Chondrocyte (in vitro differentiated cells): ENCODE measurements around the gene ASTN1. TPM values are rescaled to one million over a fixed set of nuclear protein-coding genes. Genes with fewer than 3 reads are reported as not detected.

ENCODE experiments used
- DNase-seq: peaks from one replicate; pipeline ENCODE4 v3.0.0; 2021; ENCODE audit warnings: mixed read lengths, low spot score
- H3K27ac Mint-ChIP-seq: one replicate; pipeline ENCODE4 v1.8.0; 2021; ENCODE audit warnings: mild to moderate bottlenecking, moderate library complexity, mixed read lengths; ENCODE audit not compliant: unreplicated experiment
- H3K27me3 Mint-ChIP-seq: 2 replicates; pipeline ENCODE4 v1.8.0; 2021; ENCODE audit warnings: low read depth, mixed read lengths
- H3K36me3 Mint-ChIP-seq: 2 replicates; pipeline ENCODE4 v1.8.0; 2021; ENCODE audit warnings: low read depth, mixed read lengths
- H3K4me1 Mint-ChIP-seq: 2 replicates; pipeline ENCODE4 v1.8.0; 2021; ENCODE audit warnings: low read depth, mild to moderate bottlenecking, mixed read lengths
- H3K4me3 Mint-ChIP-seq: one replicate; pipeline ENCODE4 v1.8.0; 2021; ENCODE audit warnings: mild to moderate bottlenecking, moderate library complexity, mixed read lengths; ENCODE audit not compliant: unreplicated experiment
- H3K9me3 Mint-ChIP-seq: 2 replicates; pipeline ENCODE4 v1.8.0; 2021; ENCODE audit warnings: low read depth, mixed read lengths
- CTCF ChIP-seq: fragments of 200-600 bp; sonication (generic); IDR thresholded peaks from 2 replicates; pipeline ENCODE4 v1.5.0; 2021; ENCODE audit warnings: antibody characterized with exemption, mild to moderate bottlenecking, moderate library complexity
- total RNA-seq: library from RNA; stranded (reverse); gene quantifications from 3 replicates; pipeline ENCODE4 v1.2.1, GENCODE V29; 2021

The ASTN1 gene
- total RNA-seq, 1 donor from 2014 or later = not detected

GRCh38 chr1:176876966-176877515 is 287.5 kb downstream of the ASTN1 start:
- Mint-ChIP-seq H3K4me1 (no peaks in the 10 kb centered on the region), H3K9me3 (no peaks in the 10 kb centered on the region), H3K36me3 (no peaks in the 10 kb centered on the region), H3K27ac (no peak overlapping the region), H3K4me3 (no peak overlapping the region), H3K27me3 (peaks cover 13% of the 10 kb centered on the region)
- no peak for DNase-seq
- no peak for TF ChIP-seq CTCF

GRCh38 chr1:176869577-176869976 is 294.9 kb downstream of the ASTN1 start:
- peaks cover 12% of the 10 kb centered on the region for H3K27me3 Mint-ChIP-seq
- no peak for TF ChIP-seq CTCF
- H3K9me3 Mint-ChIP-seq = no peaks in the 10 kb centered on the region
- H3K4me3 Mint-ChIP-seq = no peak overlapping the region
- H3K36me3 Mint-ChIP-seq = no peaks in the 10 kb centered on the region
- H3K27ac Mint-ChIP-seq = no peak overlapping the region
- DNase-seq = no peak
- H3K4me1 Mint-ChIP-seq = no peaks in the 10 kb centered on the region

- H3K4me1 Mint-ChIP-seq = no peaks in the 10 kb centered on the region
- H3K9me3 Mint-ChIP-seq = no peaks in the 10 kb centered on the region
- H3K4me3 Mint-ChIP-seq = no peak overlapping the region
- peaks cover 12% of the 10 kb centered on the region for H3K27me3 Mint-ChIP-seq
- H3K27ac Mint-ChIP-seq = no peak overlapping the region
- DNase-seq = no peak
- no peak for TF ChIP-seq CTCF
- H3K36me3 Mint-ChIP-seq = no peaks in the 10 kb centered on the region
Observed at GRCh38 chr1:176866011-176866714, 298.3 kb downstream of the ASTN1 start.

- Mint-ChIP-seq H3K4me1 (no peaks in the 10 kb centered on the region), H3K9me3 (no peaks in the 10 kb centered on the region), H3K36me3 (no peaks in the 10 kb centered on the region), H3K4me3 (no peak overlapping the region), H3K27ac (no peak overlapping the region), H3K27me3 (peaks cover 11% of the 10 kb centered on the region)
- TF ChIP-seq CTCF = no peak
- DNase-seq = no peak
Observed at GRCh38 chr1:176864211-176864610, 300.3 kb downstream of the ASTN1 start.

- H3K27ac Mint-ChIP-seq = no peak overlapping the region
- peaks cover 11% of the 10 kb centered on the region for H3K27me3 Mint-ChIP-seq
- DNase-seq = no peak
- no peaks in the 10 kb centered on the region for H3K36me3 Mint-ChIP-seq
- TF ChIP-seq CTCF = no peak
- H3K4me1 Mint-ChIP-seq = no peaks in the 10 kb centered on the region
- no peaks in the 10 kb centered on the region for H3K9me3 Mint-ChIP-seq
- no peak overlapping the region for H3K4me3 Mint-ChIP-seq
Observed at GRCh38 chr1:176863613-176864012, 300.9 kb downstream of the ASTN1 start.
